GM12878 (cell line): Measurements from ENCODE around the gene F2. TPM values are rescaled to one million over a fixed set of nuclear protein-coding genes. Genes with fewer than 3 reads are reported as not detected.
A peak's percentile ranks its signal among the peaks of the same experiment; 100 is the strongest.

Experiments used
- ATAC-seq: fragments of 200-7000 bp; cut with Tn5 transposase; 3 replicates; pipeline ENCODE4 v1.9.1; 2020; ENCODE audit warnings: mild to moderate bottlenecking, moderate library complexity
- BruUV-seq: library from RNA; stranded (reverse); fragments of 400-500 nt; replicated peaks from 2 replicates; lab custom pipeline; 2021; lab: Mats Ljungman, UMichigan
- CTCF ChIA-PET: fragments of 300-600 bp; sonication (Branson Sonifier 250); formaldehyde crosslinking; extraction: SDS; loops from one replicate; lab custom pipeline; 2021; ENCODE audit warnings: inconsistent platforms; lab: Yijun Ruan, JAX
- POLR2A ChIA-PET: fragments of 350-600 bp; formaldehyde crosslinking; extraction: SDS; loops from one replicate; lab custom pipeline; 2021; ENCODE audit warnings: inconsistent platforms; lab: Charles Lee
- RAD21 ChIA-PET: fragments of 300-600 bp; sonication (Branson Sonifier 250); formaldehyde crosslinking; loops from one replicate; lab custom pipeline; 2023; ENCODE audit warnings: antibody characterized with exemption; ENCODE audit not compliant: unreplicated experiment; lab: Charles Lee
- SMC1A ChIA-PET: fragments of 300-600 bp; sonication (Branson Sonifier 250); formaldehyde crosslinking; loops from one replicate; lab custom pipeline; 2023; ENCODE audit not compliant: unreplicated experiment, uncharacterized antibody; lab: Charles Lee
- DNase-seq: peaks from one replicate; pipeline ENCODE4 v3.0.0-alpha.2; 2011; ENCODE audit warnings: low read depth, low spot score
- FAIRE-seq: peaks from 3 replicates; lab custom pipeline; 2011; peaks lifted over from hg19 to GRCh38; lab: Jason Lieb, UNC
- H2AFZ ChIP-seq: 2 replicates; pipeline ENCODE4 v1.6.0; 2011; ENCODE audit warnings: low read depth, low read length, control low read depth; ENCODE audit not compliant: control insufficient read depth
- H3K27ac ChIP-seq: 2 replicates; pipeline ENCODE4 v1.5.1; 2011; ENCODE audit warnings: control low read depth; ENCODE audit not compliant: control insufficient read depth, insufficient read depth
- H3K27me3 ChIP-seq, 2 experiments: replicated peaks in 1 of 2; 2 replicates each; pipeline versions ENCODE4 v1.6.0 to v1.6.1; 2011; ENCODE audit warnings: low read length in 1 of 2; ENCODE audit not compliant: control insufficient read depth in 2 of 2, insufficient read depth in 2 of 2
- H3K36me3 ChIP-seq, 2 experiments: 2 replicates each; pipeline ENCODE4 v1.5.1; 2011; ENCODE audit warnings: low read length in 1 of 2; ENCODE audit not compliant: control insufficient read depth in 2 of 2, insufficient read depth in 2 of 2
- H3K4me1 ChIP-seq: 2 replicates; pipeline ENCODE4 v1.6.1; 2011; ENCODE audit warnings: mild to moderate bottlenecking, low read length, moderate library complexity, mixed read lengths; ENCODE audit not compliant: control insufficient read depth, insufficient read depth
- H3K4me2 ChIP-seq: 2 replicates; pipeline ENCODE4 v1.6.0; 2011; ENCODE audit warnings: control low read depth; ENCODE audit not compliant: control insufficient read depth, insufficient read depth
- H3K4me3 ChIP-seq: fragments of 200-600 bp; sonication (generic); 2 replicates; pipeline ENCODE4 v1.5.1; 2016
- H3K79me2 ChIP-seq: 2 replicates; pipeline ENCODE4 v1.6.0; 2011; ENCODE audit warnings: low read length; ENCODE audit not compliant: control insufficient read depth, insufficient read depth
- H3K9ac ChIP-seq: 2 replicates; pipeline ENCODE4 v1.8.0; 2011; ENCODE audit warnings: low read length, control low read depth, mixed read lengths; ENCODE audit not compliant: control insufficient read depth, insufficient read depth
- H3K9me3 ChIP-seq: replicated peaks from 3 replicates; pipeline ENCODE4 v1.5.1; 2011; ENCODE audit warnings: mild to moderate bottlenecking, low read length; ENCODE audit not compliant: control insufficient read depth, insufficient read depth
- H4K20me1 ChIP-seq: 2 replicates; pipeline ENCODE4 v1.6.0; 2011; ENCODE audit not compliant: control insufficient read depth, insufficient read depth
- BCL11A ChIP-seq: IDR thresholded peaks from 2 replicates; pipeline ENCODE4 v1.6.1; 2011; ENCODE audit warnings: low read depth, low read length
- EZH2 ChIP-seq: IDR thresholded peaks from 2 replicates; pipeline ENCODE4 v1.6.1; 2012; ENCODE audit warnings: low read depth, mild to moderate bottlenecking, control low read depth, inconsistent platforms, low read length, borderline replicate concordance; ENCODE audit not compliant: control insufficient read depth
- IKZF2 ChIP-seq, 2 experiments: fragments of 450-650 bp; IDR thresholded peaks; 2 replicates each; pipeline ENCODE4 v1.6.1; 2017; ENCODE audit warnings: mild to moderate bottlenecking in 2 of 2, moderate library complexity in 2 of 2
- RFX5 ChIP-seq: IDR thresholded peaks from 2 replicates; pipeline ENCODE4 v1.6.1; 2011; ENCODE audit warnings: low read depth, low read length, improper control_type of control experiment
- SPI1 ChIP-seq: IDR thresholded peaks from 2 replicates; pipeline ENCODE4 v1.6.1; 2011; ENCODE audit warnings: low read depth, mild to moderate bottlenecking, low read length, moderate library complexity, borderline replicate concordance; ENCODE audit not compliant: insufficient read depth
- ZNF622 ChIP-seq: fragments of 450-650 bp; IDR thresholded peaks from 2 replicates; pipeline ENCODE4 v1.6.1; 2017; ENCODE audit warnings: mild to moderate bottlenecking, inconsistent platforms
- whole genome bisulfite sequencing: methylation state at CpG from one replicate; pipeline ENCODE4 v1.1.6; 2016; ENCODE audit warnings: low lambda C conversion rate; ENCODE audit not compliant: insufficient replicate concordance, insufficient coverage; ENCODE audit errors: missing lambda C conversion rate; 5-methylcytosine and 5-hydroxymethylcytosine counted together
- in situ Hi-C: fragments of 300-500 bp; cut with MboI; formaldehyde crosslinking; loops from 9 replicates; pipeline ENCODE4 v1.14.3; 2018; ENCODE audit warnings: mixed read lengths
- intact Hi-C: fragments of 100-400 bp; cut with micrococcal nuclease; formaldehyde crosslinking; loops from one replicate; pipeline ENCODE4 v1.14.2; 2022; ENCODE audit not compliant: unreplicated experiment
- polyA plus RNA-seq, 11 experiments: library from polyadenylated mRNA; depleted of rRNA in 4 of 11; unstranded in 6 of 11; stranded (reverse) in 5 of 11; fragments of >200 nt; fragmentation: Nextera tagmentation in 4 of 11; fragmentation: Illumina TruSeq in 1 of 11; extraction: Ambion mirVana in 4 of 11; extraction: Trizol in 1 of 11; gene quantifications; 1 replicate in 1 of 11; 2 replicates in 10 of 11; pipeline versions ENCODE4 v1.2.1 to v1.2.3, GENCODE V29; 2011 to 2016; ENCODE audit warnings: inconsistent platforms in 2 of 11, missing spikeins in 2 of 11, low read depth in 1 of 11
- total RNA-seq, 4 experiments: library from RNA; depleted of rRNA in 3 of 4; stranded (reverse); fragments of >200 nt in 3 of 4; fragmentation: Illumina TruSeq in 1 of 4; extraction: Trizol in 1 of 4; gene quantifications; 2 replicates each; pipeline versions ENCODE4 v1.2.1 to v1.2.3, GENCODE V29; 2013 to 2021

F2 gene
- total and polyA plus RNA-seq, 10 of the 15 experiments (the other 5 are each of a cell fraction or from before 2014, with no cell fraction given): 0.23 to 0.72 TPM; not detected in 8

- H3K4me1 ChIP-seq: no peaks in the 10 kb centered on the region; the same call in 1 of the 2 replicates
- RAD21 ChIA-PET: interaction anchor here (0.7 kb wide), 1 partner anchor 11 kb away, joined by 4 read pairs; no protein-coding TSS in a partner anchor
- H3K27me3 ChIP-seq: no peaks in the 10 kb centered on the region
- no peaks in the 10 kb centered on the region for H3K9me3 ChIP-seq
- CTCF ChIA-PET: no interaction called here
- H3K27ac ChIP-seq: no peak overlapping the region
- H3K4me2 ChIP-seq: no peak overlapping the region
- DNase-seq (no peak), ATAC-seq (peak; percentile 61), FAIRE-seq (no peak)
- H3K9ac ChIP-seq: no peak overlapping the region
- BruUV-seq: no TSS peak
- 63% methylated on average over 11 of the region's 11 CpGs for WGBS
- intact Hi-C loops: no loop called here
- in situ Hi-C loops: no loop called here
- no peak for TF ChIP-seq RFX5
- TF ChIP-seq BCL11A: no peak
- no peak for TF ChIP-seq ZNF622
- TF ChIP-seq IKZF2 (IDR thresholded peaks at IDR 0.05): no peak
- no peak for TF ChIP-seq EZH2
- no peak for TF ChIP-seq SPI1
- H3K4me3 ChIP-seq: no peak overlapping the region
- POLR2A ChIA-PET: interaction anchor here (0.6 kb wide), 1 partner anchor 801 kb away, joined by 4 read pairs; no protein-coding TSS in a partner anchor
- no peaks in the 10 kb centered on the region for H4K20me1 ChIP-seq
- peak overlapping the region; percentile 51 for H2AFZ ChIP-seq
- H3K79me2 ChIP-seq: no peaks in the 10 kb centered on the region
- SMC1A ChIA-PET: no interaction called here
- no peaks in the 10 kb centered on the region for H3K36me3 ChIP-seq
These were observed 626 bp upstream of the F2 start for GRCh38 chr11:46718155-46719019.
